GM21717 (cell line): ENCODE results near the gene SUN1.
"Not testable (repeated sequence)": the region's sequence is repeated elsewhere in the genome, so short reads cannot be mapped to it uniquely, and the experiment has no call there.

ENCODE experiments used
- ATAC-seq: cut with Tn5 transposase; IDR thresholded peaks from one replicate; pipeline ENCODE4 v1.9.1; 2021; ENCODE audit warnings: mild to moderate bottlenecking, moderate library complexity; ENCODE audit not compliant: unreplicated experiment

Gene SUN1

DNA sequence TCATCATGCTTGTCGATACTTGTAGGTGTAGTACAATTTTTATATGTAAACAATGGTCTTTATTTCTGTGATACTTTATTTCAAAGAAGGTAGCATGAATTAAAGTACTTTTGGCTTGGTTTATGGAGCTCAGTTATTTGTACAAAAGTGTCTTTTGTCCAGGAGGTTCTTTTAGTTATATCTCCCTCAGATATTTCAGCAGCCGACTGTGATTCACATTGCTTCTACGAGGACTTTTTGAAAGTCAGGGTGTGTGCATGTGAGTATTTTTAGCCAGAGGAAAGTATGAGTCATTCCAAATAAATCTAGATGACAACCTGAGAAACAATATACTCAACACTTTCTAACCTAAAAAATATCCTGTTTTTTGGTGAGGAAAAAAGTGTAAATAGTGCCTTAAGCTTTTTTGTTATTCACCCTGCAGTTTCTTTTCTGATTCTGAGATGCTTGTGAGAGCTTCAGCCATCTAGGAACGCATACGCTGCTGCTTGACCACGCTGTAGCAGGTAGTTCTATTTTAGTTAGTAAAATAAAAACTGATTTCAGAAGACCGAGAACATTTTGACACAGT lies 595 bp upstream of the SUN1 start:
- peak; percentile 68 for ATAC-seq

DNA sequence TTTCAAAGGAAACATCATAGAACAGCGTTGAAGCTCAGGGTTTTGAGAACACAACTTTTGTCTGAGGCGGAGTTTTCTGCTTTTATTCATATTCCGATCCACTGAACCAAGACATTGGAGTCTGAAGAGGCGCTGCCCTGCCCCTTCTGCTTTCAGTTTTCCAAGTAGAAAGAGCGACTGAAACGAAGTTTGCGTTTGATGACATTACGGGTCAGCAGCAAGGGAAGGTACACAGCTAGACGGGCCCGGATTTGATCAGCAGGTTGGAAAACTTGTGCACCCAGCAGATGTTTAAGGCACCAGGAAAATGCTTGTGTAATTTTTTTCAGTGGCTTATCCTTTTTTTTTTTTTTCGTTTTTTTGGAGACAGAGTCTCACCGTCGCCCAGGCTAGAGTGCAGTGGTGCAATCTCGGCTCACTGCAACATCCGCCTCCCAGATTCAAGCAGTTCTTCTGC lies 720 bp downstream of the SUN1 start:
- ATAC-seq: no peak

DNA sequence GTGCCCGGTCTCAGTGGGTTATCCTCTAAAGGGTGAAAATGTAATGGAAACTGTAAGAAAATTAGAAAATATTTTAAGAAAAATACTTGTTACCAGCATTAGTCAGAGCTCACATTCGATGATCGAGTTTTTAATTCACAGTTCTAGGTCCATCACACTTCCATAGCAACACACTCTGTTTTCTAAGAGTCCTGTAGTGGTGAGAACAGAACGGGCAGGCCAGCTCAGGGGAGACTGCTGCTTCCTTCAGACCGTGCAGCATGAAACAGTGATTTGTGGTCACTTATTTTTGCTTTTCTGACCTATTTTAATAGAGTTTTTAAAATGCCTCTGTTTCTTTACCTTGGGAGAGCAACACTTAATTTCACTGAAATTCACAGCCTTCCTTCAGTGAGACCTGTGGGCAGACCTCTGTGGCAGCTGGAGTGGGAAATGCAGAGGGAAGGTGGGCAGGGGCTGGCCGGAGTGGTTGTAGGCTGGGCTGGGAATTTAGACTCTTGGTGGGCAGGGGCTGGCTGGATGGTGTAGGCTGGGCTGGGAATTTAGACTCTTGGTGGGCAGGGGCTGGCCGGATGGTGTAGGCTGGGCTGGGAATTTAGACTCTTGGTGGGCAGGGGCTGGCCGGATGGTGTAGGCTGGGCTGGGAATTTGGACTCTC lies 1.5 kb downstream of the SUN1 start:
- no peak for ATAC-seq

DNA sequence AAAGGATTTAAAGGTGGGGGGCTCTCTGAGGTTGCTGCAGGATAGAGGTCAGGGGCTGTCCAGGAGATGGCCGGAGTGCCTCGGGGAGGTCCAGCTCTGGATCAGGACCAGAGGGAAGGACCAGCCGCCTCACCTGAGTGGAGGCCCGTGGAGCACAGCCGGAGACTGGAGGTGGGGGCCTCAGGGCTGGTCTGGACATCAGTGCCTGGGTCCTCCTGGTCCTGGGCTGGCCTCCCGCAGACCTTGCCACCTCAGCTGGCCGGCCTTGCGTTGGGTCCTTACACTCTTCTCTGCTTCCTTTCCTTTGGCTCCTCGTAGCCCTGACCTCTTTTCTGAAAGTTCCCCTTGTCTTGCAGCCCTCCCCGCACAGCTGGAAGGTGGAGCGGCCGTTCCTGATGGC lies 2.0 kb downstream of the SUN1 start:
- ATAC-seq: no peak

DNA sequence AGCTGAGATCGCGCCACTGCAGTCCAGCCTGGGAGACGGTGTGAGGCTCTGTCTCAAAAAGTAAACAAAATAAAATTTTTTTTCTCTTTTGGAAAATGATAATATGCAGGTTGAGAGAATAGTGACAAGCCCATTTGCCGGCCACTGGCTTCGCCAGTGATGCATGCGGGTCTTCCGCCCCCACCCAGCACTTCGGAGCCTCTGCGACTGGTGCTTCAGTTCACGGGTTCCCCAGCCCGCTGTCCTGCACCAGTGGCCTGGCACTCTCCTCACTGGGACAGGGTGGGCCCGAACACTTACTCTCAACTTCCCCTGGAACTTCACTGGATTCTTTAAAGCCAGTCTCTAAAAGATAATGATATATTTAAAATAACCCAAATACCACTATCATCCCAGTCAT lies 2.7 kb downstream of the SUN1 start:
- no peak for ATAC-seq

DNA sequence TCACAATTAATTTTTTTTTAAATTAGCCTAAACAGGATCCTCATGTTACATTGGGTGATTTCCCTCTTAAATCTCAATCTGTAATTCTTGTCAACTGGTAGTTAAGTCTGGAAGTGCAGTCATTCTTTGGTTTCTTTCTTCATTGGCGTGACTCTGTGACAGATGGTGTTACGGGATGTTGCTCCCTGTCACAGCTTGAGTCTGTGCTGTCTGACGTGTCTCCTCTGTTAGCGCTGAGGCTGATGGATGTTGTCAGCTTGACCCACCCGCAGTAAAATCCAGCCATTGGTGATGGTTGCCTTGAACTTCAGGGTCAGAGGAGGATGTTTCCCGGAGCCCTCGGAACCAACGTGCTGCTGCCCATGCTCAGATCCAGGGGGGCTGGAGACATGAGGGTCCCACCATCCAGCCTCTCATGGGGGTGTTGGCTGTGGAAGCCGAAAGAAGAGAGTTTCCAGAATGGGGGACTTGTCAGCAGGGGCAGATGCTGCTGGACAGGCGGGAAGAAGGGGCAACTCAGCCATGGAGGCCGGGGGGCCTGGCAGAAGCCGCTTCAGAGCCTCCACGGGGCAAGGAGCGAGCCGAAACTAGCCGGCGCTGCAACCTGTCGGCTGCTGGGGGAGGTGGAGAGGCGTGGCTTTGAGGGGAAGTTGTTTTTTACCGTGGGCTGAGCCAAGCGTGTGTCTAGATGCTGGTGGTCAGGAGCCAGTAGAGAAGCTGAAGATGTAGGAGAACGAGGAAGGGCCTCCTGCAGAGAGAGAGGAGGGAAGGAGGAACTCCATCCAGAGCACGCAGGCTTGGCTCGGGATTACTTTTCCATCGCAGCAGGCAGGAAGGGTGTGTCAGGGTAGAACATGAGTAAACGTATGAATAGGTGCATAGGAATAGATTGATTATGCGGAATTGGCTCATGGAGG lies 3.5 kb downstream of the SUN1 start:
- no peak for ATAC-seq

DNA sequence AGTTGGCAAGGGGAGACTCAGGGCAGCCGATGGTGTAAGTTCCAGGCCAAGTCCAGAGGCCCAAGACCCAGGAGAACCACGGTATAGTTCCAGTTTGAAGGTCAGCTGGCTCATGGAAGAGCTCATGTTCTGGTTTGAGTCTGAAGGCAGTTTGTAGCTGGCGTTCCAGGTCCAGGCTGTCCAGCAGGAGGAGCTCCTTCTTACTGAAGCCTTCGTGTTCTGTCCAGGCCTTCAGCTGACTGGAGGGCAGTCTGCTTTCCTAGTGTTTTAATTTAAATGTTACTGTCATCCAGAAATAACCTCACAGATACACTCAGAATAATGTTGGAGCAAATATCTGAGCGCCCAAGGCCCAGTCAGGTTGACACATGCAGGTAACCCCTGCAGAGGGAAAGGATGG lies 4.2 kb downstream of the SUN1 start:
- no peak for ATAC-seq

DNA sequence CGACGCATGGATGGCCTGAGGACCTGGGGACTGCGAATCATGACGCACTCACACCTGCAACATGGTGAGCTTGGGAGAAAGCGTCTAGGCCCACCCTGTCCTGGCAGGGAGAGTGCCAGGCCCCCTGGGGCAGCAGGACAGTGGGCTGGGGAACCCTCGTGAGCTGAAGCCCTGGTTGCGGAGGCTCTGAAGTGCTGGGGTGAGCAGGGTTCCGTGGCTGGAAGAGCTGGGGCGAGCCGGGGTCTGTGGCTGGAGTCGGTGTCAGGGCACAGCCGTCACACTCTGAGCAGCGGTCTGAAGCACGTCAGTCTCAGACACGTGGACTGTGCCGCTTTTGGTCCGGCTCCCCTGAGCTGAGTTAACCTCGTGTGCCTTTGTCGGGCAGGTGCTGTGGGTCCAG lies 4.7 kb downstream of the SUN1 start:
- ATAC-seq: no peak

DNA sequence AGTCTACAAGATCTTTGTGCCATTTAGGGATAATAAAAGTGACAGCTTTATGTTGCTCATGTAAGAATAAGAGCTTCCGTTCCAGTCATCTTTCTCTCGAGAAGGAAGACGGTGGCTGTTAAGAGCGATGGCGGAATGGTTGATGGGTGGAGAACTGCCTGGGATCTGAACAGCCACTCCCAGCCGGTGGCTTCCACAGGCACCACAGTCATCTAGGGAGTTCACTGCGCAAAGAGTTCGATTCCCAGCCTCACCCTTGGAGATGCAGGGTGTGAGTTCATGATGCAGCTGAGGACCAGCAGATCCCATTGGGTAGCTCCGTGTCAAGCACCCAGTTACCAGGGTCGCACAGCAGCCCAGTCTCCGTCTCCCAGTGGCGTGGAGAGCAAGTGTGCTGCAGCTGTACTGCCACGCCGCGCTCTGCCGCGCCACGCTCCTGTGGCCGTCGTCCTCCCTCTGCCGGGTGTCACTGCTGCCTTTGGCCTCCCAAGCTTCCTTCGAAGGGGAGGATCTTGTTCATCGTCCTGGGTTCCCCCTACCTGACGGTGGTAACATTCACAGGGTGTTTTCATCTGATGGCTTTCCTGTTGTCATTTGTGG lies 7.8 kb downstream of the SUN1 start:
- ATAC-seq: no peak

DNA sequence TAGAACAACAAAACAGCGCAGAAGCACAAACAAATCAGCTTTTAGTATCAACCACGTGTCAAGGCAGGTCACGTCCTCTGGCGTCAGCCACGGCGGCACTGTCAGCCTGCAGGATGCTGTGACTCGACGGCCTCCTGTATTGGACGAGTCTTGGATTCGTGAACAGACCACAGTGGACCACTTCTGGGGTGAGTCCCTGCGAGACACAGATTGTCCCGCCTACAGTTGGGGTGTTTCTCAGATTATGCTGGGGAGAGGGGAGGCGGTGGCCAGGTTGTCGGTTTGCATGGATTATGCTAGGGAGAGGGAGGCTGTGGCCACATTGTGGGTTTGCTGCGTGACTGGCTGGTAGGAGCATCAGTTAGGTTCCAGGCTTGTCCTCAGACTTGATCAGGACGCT lies 9.7 kb downstream of the SUN1 start:
- no peak for ATAC-seq

DNA sequence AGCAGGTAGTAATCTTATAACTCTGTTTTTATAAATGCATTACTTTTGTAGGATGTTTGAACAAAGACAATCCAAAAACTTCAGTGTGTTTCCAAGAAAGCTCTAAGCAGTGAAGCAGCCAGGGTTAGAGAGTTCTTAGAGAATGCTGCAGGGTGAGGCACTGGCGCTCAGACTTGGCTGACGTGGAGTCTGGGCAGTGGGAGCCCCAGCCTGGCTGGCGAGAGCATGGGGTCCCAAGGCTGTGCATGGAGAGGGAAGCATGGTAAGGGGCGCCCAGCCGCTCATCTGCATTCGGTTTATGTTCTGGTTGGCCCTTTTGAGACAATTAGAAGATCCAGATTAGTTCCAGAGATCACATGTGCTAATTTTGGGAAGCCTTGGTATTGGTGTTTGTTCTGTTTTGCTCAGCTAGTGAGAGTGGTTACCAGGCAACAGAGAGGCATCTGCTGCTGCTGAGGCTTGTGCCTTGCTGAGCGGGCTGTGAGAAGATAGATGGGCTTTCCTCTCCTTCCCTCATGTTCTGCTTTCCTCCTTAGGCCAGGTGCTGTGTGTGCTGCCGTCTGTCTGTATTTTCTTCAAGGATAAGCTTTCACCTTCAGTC lies 10.3 kb downstream of the SUN1 start:
- ATAC-seq: no peak

DNA sequence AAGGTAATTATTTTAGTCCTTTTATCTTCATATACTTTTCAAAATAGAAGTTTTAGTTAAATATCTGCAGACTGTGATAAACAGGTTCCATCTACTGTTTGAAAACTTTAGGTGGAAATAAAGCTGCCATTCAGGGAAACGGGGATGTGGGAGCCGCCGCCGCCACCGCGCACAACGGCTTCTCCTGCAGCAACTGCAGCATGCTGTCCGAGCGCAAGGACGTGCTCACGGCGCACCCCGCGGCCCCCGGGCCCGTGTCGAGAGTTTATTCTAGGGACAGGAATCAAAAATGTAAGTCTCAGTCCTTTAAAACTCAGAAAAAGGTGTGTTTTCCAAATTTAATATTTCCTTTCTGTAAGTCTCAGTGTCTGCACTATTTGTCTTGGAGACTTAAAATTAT lies 11.0 kb downstream of the SUN1 start:
- ATAC-seq: no peak

DNA sequence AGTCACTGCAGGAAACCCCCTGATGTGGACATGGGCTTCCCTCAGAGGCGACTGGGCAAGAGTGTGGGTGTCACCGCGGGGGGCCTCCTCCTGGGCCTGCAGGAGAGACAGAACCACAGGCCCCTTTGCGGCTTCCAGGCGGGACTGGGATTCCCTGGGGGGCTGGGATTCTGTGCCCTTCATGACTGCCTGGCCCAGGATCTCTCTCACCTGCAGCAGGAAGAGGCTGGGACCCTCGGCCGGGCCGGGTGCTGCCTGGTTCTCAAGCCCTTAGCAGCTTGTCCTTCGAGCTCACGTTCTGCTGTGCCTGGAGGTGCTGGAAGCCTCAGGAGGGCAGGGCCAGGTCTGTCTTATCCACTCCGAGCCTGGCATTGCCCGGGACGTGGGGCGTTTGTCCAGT lies 11.8 kb downstream of the SUN1 start:
- no peak for ATAC-seq

DNA sequence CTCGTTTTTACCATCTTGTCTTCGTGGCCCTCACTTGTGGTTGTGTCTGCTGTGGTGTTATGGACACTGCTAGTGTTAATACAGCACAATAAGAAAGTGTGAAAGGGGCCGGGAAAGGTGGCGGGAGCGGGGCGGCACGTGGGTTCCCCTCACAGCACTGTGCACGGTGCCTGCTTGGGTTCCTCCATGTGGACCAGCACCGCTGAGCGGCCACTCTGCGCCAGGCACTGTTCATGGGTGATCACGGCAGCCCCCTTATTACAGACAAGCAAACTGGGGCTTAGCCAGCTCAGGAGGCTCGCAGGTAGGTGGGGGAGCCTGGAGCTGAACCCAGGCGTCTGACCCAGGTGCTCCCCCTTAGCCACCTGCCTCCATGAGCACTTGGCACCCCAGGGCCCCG lies 12.2 kb downstream of the SUN1 start:
- ATAC-seq: no peak

DNA sequence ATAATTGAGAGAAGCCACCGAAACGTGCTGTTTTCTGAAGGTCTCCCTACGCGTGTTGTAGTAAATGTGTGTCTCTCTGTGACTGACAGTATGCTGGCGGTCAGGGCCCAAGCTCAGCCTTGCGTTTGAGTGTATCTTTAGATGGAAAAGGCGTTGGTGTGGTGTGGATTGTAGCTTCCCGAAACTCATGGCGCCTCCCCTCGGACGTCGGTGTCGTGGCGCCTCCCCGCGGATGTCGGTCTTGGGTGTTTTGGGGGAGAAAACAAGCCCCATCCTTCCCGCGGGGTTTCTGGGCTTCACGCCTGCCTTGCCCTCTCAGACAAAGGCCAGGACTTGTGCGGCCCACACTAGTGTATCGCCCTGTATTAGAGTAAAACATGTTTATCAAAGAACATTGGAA lies 12.8 kb downstream of the SUN1 start:
- no peak for ATAC-seq

DNA sequence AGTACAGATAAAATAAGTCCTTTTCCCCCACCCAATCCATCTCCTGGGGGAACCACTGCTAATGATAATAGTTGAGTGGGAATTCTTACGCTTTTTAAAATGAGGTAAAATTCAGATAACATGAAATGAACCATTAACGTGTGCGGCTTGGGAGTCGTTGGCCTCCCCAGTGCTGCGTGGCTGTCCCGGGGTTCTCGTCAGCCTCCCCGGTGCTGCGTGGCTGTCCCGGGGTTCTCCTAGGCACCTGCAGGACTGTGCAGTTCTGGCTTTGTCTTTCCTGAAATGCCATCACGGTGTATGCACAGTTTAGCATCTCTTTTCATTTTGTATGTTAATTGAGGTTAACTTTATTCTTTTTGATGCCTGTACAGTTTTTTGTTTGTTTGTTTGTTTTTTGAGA lies 13.5 kb downstream of the SUN1 start:
- ATAC-seq: no peak

DNA sequence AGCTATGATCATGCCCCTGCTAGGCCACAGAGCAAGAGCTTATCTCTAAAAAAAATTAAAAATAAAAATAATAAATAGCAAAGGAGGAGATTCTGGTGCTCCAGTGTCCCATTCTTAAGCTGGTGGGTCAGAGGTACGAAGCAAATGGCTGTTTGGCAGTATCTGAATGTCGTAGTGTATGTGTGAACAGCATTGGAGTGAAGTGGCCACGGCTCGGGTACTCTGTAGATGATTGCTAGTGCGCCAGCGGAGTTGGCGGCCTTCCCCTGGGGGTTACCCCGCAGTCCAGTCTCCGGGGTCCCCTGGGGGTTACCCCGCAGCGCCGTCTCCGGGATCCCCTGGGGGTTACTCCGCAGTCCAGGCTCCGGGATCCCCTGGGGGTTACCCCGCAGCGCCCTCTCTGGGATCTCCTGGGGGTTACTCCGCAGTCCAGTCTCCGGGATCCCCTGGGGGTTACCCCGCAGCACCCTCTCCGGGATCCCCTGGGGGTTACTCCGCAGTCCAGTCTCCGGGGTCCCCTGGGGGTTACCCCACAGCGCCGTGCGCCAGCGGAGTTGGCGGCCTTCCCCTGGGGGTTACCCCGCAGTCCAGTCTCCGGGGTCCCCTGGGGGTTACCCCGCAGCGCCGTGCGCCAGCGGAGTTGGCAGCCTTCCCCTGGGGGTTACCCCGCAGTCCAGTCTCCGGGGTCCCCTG lies 14.8 kb downstream of the SUN1 start:
- not testable (repeated sequence) for ATAC-seq

DNA sequence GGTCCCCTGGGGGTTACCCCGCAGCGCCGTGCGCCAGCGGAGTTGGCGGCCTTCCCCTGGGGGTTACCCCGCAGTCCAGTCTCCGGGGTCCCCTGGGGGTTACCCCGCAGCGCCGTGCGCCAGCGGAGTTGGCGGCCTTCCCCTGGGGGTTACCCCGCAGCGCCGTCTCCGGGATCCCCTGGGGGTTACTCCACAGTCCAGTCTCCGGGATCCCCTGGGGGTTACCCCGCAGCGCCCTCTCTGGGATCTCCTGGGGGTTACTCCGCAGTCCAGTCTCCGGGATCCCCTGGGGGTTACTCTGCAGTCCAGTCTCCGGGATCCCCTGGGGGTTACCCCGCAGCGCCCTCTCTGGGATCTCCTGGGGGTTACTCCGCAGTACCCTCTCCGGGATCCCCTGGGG lies 15.5 kb downstream of the SUN1 start:
- ATAC-seq: not testable (repeated sequence)

DNA sequence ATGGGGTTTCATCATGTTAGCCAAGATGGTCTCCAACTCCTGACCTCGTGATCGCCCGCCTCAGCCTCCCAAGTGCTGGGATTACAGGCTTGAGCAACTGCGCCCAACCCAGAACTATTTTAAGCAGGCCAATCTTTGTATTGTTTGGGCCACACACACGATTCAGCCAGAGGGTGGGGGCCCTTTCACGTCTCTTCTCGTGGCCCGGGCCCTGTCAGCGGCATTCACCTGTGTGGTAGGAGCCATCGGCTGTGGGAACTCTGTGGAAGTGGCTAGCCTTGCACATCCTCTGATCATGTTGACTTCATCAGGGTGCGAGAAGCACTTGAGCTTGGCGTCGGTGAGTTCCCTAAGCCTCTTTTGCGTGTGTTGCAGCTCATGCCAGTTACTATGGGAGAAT lies 16.9 kb downstream of the SUN1 start:
- no peak for ATAC-seq

DNA sequence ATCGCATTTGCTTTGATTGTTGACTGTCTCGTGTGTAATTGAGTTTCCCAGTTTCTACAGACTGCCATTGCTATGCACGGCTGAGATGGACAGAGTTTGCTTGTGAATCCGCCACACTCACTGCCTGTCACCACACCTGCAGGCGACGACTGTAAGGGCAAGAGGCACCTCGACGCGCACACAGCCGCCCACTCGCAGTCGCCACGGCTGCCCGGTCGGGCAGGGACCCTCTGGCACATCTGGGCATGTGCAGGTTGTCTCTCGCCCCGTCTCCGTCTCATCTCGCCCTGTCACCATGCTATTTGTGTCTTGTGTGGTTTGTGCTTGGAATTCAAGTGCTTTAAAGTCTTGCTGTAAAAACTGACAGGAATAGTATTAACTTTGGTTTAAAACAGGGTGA lies 17.5 kb downstream of the SUN1 start:
- ATAC-seq: no peak

DNA sequence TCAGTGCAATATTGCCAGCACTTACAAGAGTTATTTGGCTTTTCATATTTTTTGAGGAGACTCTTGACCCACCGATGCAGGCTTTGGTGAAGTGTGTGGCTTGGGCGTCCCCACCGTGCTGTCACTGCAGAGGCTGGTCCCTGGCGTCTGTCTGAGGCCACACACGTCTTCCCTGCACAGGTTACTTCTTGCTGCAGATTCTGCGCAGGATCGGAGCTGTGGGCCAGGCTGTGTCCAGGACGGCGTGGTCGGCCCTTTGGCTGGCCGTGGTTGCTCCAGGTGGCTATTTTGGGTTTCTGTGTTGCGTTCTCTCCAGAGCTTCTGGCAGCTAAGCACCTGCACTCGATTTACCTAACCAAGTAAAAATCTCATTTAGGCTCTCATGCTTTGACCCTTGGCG lies 18.9 kb downstream of the SUN1 start:
- no peak for ATAC-seq
